MG63 (cell line): ENCODE data around the gene SULT1B1. TPM values are rescaled to one million over a fixed set of nuclear protein-coding genes. Genes with fewer than 3 reads are reported as not detected.
A peak's percentile ranks its signal among the peaks of the same experiment; 100 is the strongest.
"Not testable (repeated sequence)": the region's sequence is repeated elsewhere in the genome, so short reads cannot be mapped to it uniquely, and the experiment has no call there.

Experiments
- DNase-seq: peaks from one replicate; pipeline ENCODE4 v3.0.0-alpha.2; 2020
- H3K27me3 ChIP-seq: fragments of 250-450 bp; sonication (Bioruptor Pico); 2 replicates; pipeline ENCODE4 v1.5.1; 2020; ENCODE audit warnings: mild to moderate bottlenecking, moderate library complexity
- H3K36me3 ChIP-seq: fragments of 250-450 bp; sonication (Bioruptor Pico); 2 replicates; pipeline ENCODE4 v1.5.1; 2020; ENCODE audit warnings: mild to moderate bottlenecking, moderate library complexity
- H3K4me3 ChIP-seq: fragments of 250-450 bp; sonication (Bioruptor Pico); 2 replicates; pipeline ENCODE4 v1.5.1; 2020; ENCODE audit warnings: mild to moderate bottlenecking, moderate library complexity
- H3K9me3 ChIP-seq: fragments of 250-450 bp; sonication (Bioruptor Pico); 2 replicates; pipeline ENCODE4 v1.5.1; 2020; ENCODE audit warnings: mild to moderate bottlenecking, moderate library complexity
- total RNA-seq: library from RNA; depleted of rRNA; stranded (reverse); fragments of >200 nt; shearing (Covaris generic); gene quantifications from 2 replicates; pipeline ENCODE4 v1.2.3, GENCODE V29; 2014; ENCODE audit warnings: low replicate concordance; rRNA removed

SULT1B1 gene
- total RNA-seq = 0.03 TPM in 1 of 2 replicates, not detected in the other

DNA sequence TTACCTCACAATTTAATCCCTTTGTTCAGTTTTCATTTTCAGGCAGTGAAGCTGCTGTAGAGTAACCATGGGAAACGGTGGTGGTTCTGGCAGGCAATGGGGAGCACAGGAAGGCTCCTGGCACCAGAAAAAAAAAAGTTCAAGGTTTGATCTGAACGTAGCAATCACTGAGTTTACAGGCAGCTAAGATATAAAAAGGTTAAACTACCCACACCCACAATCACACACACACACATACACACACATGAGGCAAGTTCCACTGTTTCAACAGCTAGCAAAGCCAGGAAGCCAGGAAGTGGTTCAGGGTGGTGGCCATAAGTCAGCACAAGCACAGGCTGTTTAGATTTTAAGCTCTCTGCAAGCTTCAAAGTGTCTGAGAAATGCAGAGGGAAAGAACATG is at the start of gene SULT1B1:
TSS of gene SULT1B1 (minus strand) at position 166 of the 400 bp plus-strand sequence. CDS start 5,403 bp downstream, outside the sequence.
- Histone ChIP-seq H3K27me3 (no peaks in the 10 kb centered on the region), H3K36me3 (no peaks in the 10 kb centered on the region), H3K9me3 (no peaks in the 10 kb centered on the region), H3K4me3 (peak within 1 kb of the TSS; percentile 34)
- DNase-seq = peak; percentile 8

- Histone ChIP-seq H3K36me3 (no peaks in the 10 kb centered on the region), H3K9me3 (no peaks in the 10 kb centered on the region), H3K4me3 (no peak overlapping the region), H3K27me3 (no peaks in the 10 kb centered on the region)
- peak; percentile 32 for DNase-seq
These were observed 40.2 kb upstream of the SULT1B1 start for GRCh38 chr4:69800599-69800998.

- H3K4me3 ChIP-seq = no peak overlapping the region
- H3K9me3 ChIP-seq = no peaks in the 10 kb centered on the region
- H3K36me3 ChIP-seq = no peaks in the 10 kb centered on the region
- H3K27me3 ChIP-seq = no peaks in the 10 kb centered on the region
- DNase-seq = no peak
These were observed 38.9 kb upstream of the SULT1B1 start for GRCh38 chr4:69799337-69799736.

- H3K36me3 ChIP-seq = no peaks in the 10 kb centered on the region
- DNase-seq = no peak
- H3K9me3 ChIP-seq = no peaks in the 10 kb centered on the region
These were observed 33.3 kb upstream of the SULT1B1 start for GRCh38 chr4:69793732-69794131.

GRCh38 chr4:69787879-69788278 is 27.5 kb upstream of the SULT1B1 start:
- DNase-seq = peak; percentile 2
- H3K4me3 ChIP-seq = no peak overlapping the region
- no peaks in the 10 kb centered on the region for H3K36me3 ChIP-seq
- no peaks in the 10 kb centered on the region for H3K9me3 ChIP-seq
- H3K27me3 ChIP-seq = no peaks in the 10 kb centered on the region

More at GRCh38 chr4:69793732-69794131, 33.3 kb upstream of the SULT1B1 start:
- no peak overlapping the region for H3K4me3 ChIP-seq
- H3K27me3 ChIP-seq = no peaks in the 10 kb centered on the region

- H3K9me3 ChIP-seq = no peaks in the 10 kb centered on the region
- H3K36me3 ChIP-seq = no peaks in the 10 kb centered on the region
- no peak for DNase-seq
- no peaks in the 10 kb centered on the region for H3K27me3 ChIP-seq
- H3K4me3 ChIP-seq = no peak overlapping the region
These were observed 26.1 kb upstream of the SULT1B1 start for GRCh38 chr4:69786547-69786946.

DNA sequence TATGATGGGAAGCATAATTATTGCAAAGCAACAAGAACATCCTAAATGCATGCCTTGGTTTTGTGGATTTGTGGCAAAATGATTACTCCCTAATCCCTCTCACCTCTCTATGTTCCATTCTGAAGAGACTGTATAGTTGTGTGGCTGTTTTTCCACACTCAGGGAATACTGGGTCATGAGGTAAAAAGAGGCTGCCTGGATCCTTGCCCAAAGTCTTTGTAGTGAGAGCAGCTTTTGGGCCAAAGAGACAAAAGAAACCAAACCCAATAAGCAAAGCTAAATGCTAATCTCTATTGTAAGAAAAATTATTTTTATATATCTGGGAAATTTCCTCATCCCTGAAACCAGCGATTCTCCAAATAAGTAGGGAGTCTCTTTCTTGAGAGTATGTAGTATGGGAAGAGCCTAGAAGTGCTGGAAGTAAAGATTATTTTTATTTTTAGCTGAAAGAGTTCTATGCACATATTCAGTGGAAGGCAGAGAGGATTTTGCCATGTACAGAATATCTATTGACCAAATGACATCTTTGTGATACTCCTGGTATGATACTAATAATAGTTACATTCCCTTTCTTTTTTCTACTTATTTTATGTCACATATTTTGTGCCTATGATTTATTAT is 24.9 kb upstream of the SULT1B1 start:
- H3K4me3 ChIP-seq = no peak overlapping the region
- no peaks in the 10 kb centered on the region for H3K9me3 ChIP-seq
- no peak for DNase-seq
- H3K36me3 ChIP-seq = no peaks in the 10 kb centered on the region
- H3K27me3 ChIP-seq = no peaks in the 10 kb centered on the region

GRCh38 chr4:69782651-69783310 is 22.4 kb upstream of the SULT1B1 start:
- Histone ChIP-seq H3K9me3 (no peaks in the 10 kb centered on the region), H3K36me3 (no peaks in the 10 kb centered on the region), H3K4me3 (no peak overlapping the region), H3K27me3 (no peaks in the 10 kb centered on the region)
- no peak for DNase-seq

- H3K4me3 ChIP-seq = no peak overlapping the region
- H3K27me3 ChIP-seq = no peaks in the 10 kb centered on the region
- DNase-seq = no peak
- H3K36me3 ChIP-seq = no peaks in the 10 kb centered on the region
- H3K9me3 ChIP-seq = no peaks in the 10 kb centered on the region
These were observed 21.3 kb upstream of the SULT1B1 start for GRCh38 chr4:69781458-69782418.

DNA sequence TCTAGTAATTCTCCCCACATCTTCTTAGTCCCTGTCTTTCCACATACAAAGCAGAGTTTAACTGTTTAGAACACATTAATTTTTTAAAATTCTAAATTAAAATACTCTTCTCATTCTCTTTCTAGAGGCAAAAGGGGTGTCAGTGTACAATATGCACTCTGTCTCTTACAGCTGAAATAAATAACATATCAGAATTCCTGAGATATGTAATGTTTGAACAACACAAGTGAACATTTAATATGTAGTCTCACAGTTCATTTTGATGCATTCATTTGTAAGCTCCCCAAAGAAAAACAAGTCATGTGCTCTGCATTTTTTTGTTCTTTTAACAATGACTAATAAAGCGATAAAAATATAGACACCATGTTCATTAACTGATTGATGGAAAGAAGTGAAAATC is 19.7 kb upstream of the SULT1B1 start:
- Histone ChIP-seq H3K36me3 (no peaks in the 10 kb centered on the region), H3K9me3 (no peaks in the 10 kb centered on the region), H3K4me3 (no peak overlapping the region), H3K27me3 (no peaks in the 10 kb centered on the region)
- DNase-seq = no peak

GRCh38 chr4:69776696-69777095 is 16.3 kb upstream of the SULT1B1 start:
- Histone ChIP-seq H3K36me3 (no peaks in the 10 kb centered on the region), H3K9me3 (no peaks in the 10 kb centered on the region), H3K27me3 (no peaks in the 10 kb centered on the region), H3K4me3 (no peak overlapping the region)
- no peak for DNase-seq

DNA sequence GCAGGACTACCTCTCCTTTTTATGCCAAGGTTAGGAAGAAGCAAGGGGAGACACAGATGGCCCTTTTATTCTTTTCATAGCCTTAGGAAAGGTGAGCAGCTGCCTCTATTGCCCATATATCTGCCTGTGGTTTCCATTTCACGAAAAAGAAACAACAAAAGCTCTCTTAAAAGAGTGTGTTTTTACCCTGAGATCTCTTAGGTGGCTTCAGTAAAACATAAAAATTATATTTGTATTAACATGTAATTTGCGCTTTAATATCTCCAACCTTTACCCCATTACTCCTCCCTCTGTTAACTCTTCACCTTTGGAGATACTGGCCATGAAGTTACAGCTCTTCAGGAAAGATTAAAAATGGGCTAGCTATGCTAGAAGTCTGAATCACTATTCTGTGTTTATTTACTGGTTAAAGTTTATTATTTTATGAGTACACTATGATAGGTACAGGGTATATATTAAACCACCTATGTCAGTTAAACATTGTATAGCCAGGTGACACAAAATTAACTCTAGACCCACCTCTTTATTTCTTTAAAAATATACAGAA is 15.0 kb upstream of the SULT1B1 start:
- Histone ChIP-seq H3K36me3 (no peaks in the 10 kb centered on the region), H3K9me3 (no peaks in the 10 kb centered on the region), H3K4me3 (no peak overlapping the region), H3K27me3 (no peaks in the 10 kb centered on the region)
- no peak for DNase-seq

DNA sequence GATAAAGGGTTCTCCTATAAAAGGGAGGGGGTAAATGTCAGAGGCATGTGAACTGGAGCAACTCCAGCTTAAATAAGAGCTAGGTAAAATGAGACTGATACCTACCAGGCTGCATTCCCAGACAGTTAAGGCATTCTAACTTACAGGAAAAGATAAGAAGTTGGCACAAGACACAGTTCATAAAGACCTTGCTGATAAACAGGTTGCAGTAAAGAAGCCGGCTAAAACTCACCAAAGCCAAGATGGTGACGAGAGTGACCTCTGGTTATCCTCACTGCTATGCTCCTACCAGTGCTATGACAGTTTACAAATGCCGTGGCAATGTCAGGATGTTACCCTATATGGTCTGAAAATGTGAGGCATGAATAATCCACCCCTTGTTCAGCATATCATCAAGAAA is 13.1 kb upstream of the SULT1B1 start:
- no peak for DNase-seq
- H3K36me3 ChIP-seq = no peaks in the 10 kb centered on the region

DNA sequence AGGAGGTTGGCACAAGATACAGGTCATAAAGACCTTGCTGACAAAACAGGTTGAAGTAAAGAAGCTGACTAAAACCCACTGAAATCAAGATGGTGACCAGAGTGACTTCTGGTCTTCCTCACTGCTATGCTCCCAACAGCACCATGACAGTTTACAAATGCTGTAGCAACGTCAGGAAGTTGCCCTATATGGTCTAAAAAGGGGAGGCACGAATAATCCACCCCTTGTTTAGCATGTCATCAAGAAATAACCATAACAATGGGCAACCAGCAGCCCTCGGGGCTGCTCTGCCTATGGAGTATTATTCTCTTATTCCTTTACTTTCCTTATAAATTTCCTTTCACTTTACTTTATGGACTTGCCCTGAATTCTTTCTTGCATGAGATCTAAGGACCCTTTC is 8.1 kb upstream of the SULT1B1 start:
- H3K9me3 ChIP-seq, H3K4me3 ChIP-seq, H3K27me3 ChIP-seq, H3K36me3 ChIP-seq, DNase-seq: not testable (repeated sequence)

More for the DNA sequence above, 13.1 kb upstream of the SULT1B1 start:
- no peaks in the 10 kb centered on the region for H3K9me3 ChIP-seq
- H3K4me3 ChIP-seq = no peak overlapping the region
- H3K27me3 ChIP-seq = no peaks in the 10 kb centered on the region

DNA sequence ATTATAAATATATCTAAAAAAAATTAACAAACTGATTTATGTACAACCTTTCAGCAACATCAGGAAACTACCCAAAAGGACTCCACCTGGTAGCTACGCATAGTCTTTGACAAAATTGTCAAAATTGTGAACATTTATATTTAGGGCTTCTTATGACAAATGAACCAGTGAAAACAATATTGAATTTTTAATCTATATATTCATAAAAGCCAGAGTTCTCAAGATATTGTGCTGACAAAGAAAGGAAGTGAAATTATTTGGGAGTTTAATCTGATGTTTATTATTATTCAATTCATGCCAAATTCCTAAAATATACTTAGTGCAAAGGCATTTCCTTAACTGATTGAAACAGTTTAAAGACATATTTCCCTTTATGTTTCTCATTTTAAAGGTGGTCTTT is 5.3 kb upstream of the SULT1B1 start:
- DNase-seq = no peak
- H3K36me3 ChIP-seq = no peaks in the 10 kb centered on the region

GRCh38 chr4:69764311-69764710 is 3.9 kb upstream of the SULT1B1 start:
- DNase-seq = no peak
- H3K9me3 ChIP-seq = no peaks in the 10 kb centered on the region
- no peaks in the 10 kb centered on the region for H3K27me3 ChIP-seq
- H3K4me3 ChIP-seq = no peak overlapping the region
- no peaks in the 10 kb centered on the region for H3K36me3 ChIP-seq

More for the DNA sequence above, 5.3 kb upstream of the SULT1B1 start:
- Histone ChIP-seq H3K4me3 (no peak overlapping the region), H3K27me3 (no peaks in the 10 kb centered on the region), H3K9me3 (no peaks in the 10 kb centered on the region)

DNA sequence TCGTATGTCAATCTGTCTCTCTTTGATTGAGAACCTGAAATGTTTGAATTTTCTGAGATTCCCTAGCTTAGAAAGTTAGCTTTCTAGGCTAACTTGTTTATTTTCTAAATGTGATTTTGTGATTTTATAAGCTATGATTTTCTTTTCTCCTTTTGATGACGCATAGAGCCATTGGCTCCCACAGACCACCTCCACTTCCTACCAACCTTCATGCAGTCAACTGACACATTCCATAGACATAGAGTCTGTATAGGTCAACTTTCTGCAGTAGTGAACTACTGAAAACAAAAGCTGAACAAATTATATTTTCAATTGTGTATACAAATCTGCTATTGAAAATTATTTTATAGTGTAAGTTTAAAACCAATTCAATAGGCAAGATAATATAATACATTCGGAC is 2.8 kb upstream of the SULT1B1 start:
- H3K4me3 ChIP-seq = peak overlapping the region; percentile 34
- no peak for DNase-seq
- H3K27me3 ChIP-seq = no peaks in the 10 kb centered on the region
- H3K9me3 ChIP-seq = no peaks in the 10 kb centered on the region
- no peaks in the 10 kb centered on the region for H3K36me3 ChIP-seq
